NCI-H1105 (cell line): ENCODE measurements around the gene MIGA1.

ENCODE experiments used
- DNase-seq: peaks from one replicate; lab custom pipeline; 2025; lab: John Stamatoyannopoulos, UW

Gene MIGA1

GRCh38 chr1:77847621-77848080, 68.2 kb downstream of the MIGA1 start:
- no peak for DNase-seq

- DNase-seq, result no peak
These were observed 70.6 kb downstream of the MIGA1 start for GRCh38 chr1:77850082-77850481.

GRCh38 chr1:77857552-77857951, 78.1 kb downstream of the MIGA1 start:
- no peak for DNase-seq

GRCh38 chr1:77858725-77859124, 79.3 kb downstream of the MIGA1 start:
- no peak for DNase-seq

DNA sequence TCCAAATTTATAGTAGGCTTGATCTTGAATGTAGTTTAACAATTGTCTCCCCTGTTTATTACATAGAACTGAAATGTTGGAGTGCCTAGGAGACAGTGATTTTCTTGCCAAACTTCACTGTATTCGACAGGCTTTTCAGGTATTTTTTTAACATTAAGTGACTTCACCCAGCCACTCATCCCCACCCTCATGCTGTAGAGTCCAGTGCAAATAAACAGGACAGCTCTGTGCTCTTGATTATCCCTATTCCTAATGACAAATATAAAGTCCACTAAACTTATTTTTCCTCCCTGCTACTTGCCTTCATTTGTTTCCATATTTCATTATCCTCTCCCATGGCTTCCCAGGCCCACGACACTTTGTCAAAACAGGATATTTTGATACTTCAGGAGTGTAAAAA, 79.8 kb downstream of the MIGA1 start:
- DNase-seq, result no peak

DNA sequence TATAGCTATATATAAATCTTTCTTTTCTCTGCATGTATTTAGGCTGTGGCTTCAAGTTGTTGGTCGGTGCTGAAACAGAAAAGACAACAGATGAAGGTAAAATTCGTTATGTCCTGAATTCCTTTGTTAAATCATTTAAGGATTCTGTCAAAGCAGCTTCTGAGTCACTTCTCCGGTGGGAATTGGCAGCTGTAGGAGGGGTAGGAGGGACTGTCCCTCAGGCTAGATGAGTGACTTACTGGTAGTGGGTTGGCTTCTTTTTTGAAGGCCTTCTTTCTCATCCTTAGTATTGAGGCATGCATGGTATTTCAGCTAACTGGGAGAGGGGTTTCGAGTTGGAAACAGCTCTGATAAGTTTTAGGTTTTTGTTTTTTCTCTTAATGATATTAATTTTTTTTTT, 86.8 kb downstream of the MIGA1 start:
- DNase-seq, result no peak

DNA sequence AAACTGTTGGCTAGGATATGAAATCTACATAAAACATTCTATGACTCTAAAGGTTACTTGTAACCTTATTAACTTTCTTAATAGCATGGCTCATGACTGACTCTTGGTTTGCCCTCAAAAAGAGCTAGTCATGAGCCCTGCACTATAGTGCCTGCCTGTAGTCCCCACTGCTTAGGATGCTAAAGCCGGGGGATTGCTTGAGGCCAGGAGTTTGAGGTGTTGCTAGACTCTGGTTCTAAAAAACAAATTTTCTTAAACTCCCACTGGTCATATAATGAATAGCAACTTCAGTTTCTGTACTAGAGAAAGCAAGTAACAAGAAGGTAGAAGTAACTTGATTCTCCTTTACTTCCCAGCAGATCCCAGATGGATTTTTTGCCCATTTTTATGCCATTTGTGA, 93.2 kb downstream of the MIGA1 start:
- DNase-seq, result no peak

DNA sequence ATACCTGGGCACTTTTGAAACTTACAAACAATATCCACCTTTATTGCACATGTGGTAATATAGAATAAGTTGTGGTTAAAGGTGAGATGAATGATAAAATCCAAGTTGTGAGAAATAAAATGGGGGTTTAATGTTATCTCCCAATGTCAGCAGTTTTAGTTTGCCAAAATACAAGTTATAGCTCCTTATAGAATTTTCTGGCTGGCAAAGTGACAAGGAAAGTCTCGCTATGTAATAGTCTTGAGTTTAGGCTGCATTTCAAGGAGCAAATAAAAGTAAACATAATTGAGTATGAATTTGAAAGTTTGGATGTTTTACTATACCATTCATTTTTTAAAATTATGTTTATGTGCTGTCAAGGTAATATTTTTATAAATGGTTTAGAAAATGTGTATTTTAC, 94.0 kb downstream of the MIGA1 start:
- no peak for DNase-seq

DNA sequence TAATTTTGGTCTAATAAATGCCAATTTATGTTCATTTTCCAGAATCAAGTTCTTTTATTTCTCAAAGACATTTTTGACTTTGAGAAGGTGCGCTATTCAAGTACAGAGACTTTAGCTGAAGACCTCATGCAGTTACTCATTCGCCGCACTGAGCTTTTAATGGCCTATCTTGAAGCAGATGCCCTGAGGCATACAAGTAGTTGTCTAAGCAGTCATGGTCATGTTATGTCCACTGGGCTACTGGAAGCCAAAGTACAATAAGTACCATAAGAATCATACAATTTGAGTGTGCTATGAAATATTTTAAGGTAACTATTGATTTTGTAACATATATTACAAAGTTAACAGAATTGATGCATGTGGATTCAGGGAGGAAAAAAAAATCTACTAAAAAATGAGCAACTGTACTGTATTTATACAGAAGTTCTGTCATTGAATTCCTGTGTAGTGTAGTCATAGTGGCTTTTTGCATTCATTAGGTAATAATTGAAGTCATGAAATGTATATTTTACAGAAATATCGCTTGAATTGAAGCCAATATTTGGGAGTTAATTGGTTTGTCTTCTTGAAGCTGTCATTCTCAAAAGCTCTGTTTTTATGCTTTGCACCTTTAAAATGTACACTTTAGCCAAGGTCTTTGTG, 95.5 kb downstream of the MIGA1 start:
- no peak for DNase-seq

DNA sequence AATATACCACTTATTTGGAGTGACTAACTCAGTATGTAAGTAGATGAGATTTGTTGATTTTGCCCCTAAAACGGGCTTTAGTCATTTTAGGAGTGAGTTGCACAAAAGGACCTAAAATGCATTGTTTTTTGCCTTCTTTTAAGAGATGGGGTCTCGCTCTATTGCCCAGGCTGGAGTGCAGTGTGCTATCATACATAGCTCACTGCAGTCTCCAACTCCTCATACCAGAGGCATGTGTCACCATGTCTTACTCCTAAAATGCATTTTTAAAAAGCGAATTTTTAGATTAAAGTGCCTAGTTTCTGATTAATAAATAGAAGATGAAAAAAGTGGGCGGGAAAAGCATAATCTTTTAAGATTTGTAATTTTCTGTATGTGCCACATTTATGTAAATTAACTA, 97.4 kb downstream of the MIGA1 start:
- no peak for DNase-seq

GRCh38 chr1:77881061-77881460, 101.6 kb downstream of the MIGA1 start:
- DNase-seq, result no peak

GRCh38 chr1:77882411-77882810, 103.0 kb downstream of the MIGA1 start:
- no peak for DNase-seq

DNA sequence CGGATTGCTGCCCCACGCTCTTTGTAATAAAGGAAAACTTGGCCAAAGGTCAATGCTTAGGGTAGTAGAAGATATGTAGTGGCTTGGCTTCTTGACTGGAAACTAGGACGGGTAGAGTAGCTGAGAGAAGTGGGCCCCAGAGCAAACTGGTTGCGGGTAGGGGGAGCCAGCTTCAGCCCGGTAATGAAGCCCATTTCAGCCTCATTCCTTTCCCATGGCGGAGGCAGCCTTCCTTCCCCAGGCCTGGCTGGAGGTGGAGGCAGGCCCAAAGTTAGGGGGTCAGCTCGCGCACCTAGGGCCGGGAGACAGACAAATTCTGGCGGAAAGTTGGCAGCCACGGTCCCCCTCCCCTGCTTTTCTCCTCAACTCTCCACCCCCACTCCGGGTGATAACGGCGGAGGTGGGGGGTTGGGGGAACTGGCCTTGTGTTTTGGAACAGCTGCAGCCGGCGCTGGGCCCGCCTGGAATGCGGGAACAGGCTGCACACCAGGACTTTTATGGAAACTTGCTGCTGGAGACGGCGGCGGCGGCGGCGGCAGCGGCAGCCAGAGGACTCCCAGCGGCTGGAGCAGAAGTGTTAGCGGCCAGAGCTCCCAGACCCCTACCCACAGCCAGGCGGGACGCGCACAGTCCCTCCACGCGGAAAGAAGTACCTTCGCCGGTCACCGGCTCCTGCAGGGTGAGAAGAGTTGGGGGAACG, 108.8 kb downstream of the MIGA1 start, which contains the start of gene NEXN:
Gene NEXN, plus strand, starts transcription at position 544 of the 700 bp plus-strand sequence. CDS start 27,483 bp downstream, outside the sequence.
- peak; percentile 38 for DNase-seq

DNA sequence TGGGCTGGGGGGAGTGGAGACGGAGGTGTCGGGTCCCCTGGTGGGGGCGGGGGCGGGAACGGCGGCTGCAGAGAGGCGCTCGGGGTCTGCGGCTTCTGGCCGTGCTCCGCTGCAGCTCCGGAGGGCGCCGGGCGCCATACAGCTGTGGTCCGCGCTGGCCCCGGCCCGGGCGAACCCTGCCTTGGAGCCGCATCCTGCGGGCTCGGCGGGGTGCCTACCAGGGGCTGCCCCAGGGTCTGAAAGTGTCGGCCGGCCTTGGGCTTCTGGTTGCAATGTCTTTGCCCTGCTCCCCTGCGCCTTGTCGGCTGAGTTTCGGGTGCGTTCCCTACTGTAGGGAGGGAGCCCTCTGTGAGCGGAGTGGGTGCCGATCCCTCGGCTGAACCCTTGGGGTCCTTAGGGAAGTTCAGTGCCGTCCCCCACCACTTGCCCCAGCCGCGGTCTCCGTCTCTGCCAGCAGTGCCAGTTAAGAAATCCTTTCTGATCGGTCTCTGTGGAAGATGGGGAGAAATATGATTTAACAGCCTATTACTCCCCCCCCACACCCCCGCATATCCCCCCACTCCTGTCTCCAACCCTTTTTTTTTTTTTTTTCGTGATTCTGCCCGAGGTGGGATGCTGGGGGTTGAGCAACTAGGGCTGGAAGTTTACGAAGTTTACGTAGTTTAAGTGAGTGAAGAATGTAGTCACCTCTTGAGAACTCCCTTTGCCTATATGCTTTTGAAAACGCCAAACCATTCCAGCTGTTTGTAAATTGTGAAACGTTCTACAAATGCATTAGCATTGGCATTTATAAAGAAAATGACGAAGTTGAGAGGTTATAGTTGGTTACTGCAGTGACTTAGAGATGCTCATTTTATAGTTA, 109.6 kb downstream of the MIGA1 start:
- peak; percentile 38 for DNase-seq

GRCh38 chr1:77889671-77890070, 110.2 kb downstream of the MIGA1 start:
- DNase-seq, result no peak

- DNase-seq, result no peak
These were observed 111.8 kb downstream of the MIGA1 start for GRCh38 chr1:77891200-77891599.

DNA sequence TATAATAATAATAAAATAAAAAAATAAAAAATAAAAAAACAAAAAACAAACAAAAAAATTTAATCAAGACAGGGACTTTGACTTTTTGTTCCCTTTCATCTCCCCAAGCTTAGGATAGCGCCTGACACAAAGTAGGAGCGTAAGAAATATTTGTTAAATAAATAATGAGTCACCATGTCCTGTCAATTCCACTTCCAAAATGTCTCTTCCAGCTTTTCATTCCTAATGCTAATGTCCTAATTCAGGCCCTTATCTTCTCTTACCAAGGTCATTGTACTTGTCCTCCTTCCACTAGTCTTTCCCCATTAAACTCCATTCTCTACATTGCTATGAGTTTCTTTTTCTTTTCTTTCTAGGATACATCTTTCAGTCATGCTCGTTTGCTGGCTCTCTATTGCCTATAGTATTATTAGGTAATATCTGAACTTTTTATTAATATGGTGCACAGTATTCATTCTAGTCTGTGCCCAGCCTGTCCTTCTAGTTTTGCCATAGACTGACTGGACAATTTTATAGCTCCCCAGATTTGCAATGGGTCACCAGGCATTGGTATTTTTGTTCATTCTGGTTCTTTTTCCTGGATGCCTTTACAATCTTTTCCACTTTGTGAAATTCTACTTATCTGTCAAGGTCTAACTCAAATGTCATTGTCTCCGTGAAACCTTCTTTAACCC, 120.3 kb downstream of the MIGA1 start:
- no peak for DNase-seq

DNA sequence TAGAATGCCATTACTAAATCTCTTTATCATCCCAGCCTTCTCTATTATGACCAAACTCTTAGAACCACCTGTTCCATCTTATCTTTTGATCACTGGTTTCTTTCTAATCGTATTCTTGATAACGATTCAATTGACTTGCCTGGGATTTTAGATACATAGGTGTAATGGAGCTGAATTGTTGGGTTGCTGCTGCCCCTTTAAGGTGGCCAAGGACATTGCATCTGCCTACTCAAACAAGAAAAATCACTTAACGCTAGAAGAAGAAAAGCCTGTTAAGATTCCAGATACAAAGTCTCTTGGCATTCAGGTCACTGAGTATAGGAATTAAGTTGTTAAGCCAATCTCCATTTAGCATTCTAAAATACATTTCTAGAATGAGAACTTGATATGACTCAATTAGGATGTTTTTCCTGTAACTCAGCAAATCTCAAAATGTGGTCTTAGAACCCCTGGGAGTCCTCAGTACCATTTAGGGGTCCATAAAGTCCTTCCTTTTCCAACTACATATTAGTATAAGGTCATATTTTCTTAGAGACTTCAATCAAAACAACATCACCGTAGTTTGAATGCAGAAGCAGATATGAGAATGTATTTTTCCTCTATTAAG, 121.3 kb downstream of the MIGA1 start:
- DNase-seq, result peak; percentile 23

- no peak for DNase-seq
These were observed 126.2 kb downstream of the MIGA1 start for GRCh38 chr1:77905603-77906002.

GRCh38 chr1:77906019-77906545, 126.6 kb downstream of the MIGA1 start:
- no peak for DNase-seq

DNA sequence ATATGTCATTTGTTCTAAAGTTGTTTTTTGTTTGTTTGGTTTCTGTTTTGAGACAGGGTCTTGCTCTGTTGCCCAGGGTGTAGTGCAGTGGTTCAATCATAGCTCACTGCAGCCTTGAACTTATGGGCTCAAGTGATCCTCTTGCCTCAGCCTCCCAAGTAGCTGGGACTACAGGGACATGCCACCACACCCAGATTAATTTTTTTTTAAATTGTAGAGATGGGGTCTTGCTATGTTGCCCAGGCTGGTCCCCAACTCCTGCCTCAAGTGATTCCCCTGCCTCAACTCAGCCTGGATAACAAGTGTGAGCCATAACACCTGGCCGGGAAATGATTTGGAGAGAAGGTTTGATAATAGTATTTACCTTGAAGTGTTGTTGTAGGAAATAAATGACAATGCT, 127.2 kb downstream of the MIGA1 start:
- DNase-seq, result no peak
